GM19452 (cell line): ENCODE measurements around the gene NPAS3.

ENCODE experiments used
- ATAC-seq: cut with Tn5 transposase; IDR thresholded peaks from one replicate; pipeline ENCODE4 v1.9.1; 2021; ENCODE audit not compliant: unreplicated experiment

The NPAS3 gene

DNA sequence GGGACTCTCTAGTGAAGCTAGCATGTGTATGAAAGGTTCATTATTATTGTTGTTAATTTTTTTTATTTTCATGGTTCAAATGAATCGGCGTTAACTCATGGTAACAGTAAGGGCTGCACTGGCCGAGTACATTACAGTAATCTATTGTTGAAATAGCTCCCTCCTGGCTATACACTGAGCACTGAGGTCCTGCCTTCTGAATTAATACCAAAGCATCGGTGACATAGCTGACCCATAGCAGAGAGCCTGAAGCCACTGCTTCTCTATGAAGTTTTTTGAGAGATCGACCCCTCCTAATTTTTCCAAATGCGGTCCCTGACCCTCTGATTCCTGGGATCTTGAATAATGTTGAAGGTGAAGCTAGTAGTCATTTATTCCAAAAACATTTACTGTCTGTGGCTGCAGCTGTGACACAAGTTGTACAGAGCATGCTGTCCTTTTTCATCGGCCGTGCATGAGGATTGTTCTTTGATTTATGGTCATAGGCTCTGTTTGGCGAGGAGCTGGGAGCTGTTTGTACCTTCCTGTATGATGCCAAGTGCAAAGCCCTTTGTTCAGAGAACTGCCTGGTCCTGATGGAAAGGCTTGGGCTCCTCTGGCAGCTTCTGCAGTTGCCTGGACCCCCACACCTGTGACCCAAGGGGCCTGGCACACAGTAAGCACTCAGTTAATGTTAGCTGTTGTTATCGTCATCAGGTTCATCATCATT is 525.7 kb downstream of the NPAS3 start:
- no peak for ATAC-seq

DNA sequence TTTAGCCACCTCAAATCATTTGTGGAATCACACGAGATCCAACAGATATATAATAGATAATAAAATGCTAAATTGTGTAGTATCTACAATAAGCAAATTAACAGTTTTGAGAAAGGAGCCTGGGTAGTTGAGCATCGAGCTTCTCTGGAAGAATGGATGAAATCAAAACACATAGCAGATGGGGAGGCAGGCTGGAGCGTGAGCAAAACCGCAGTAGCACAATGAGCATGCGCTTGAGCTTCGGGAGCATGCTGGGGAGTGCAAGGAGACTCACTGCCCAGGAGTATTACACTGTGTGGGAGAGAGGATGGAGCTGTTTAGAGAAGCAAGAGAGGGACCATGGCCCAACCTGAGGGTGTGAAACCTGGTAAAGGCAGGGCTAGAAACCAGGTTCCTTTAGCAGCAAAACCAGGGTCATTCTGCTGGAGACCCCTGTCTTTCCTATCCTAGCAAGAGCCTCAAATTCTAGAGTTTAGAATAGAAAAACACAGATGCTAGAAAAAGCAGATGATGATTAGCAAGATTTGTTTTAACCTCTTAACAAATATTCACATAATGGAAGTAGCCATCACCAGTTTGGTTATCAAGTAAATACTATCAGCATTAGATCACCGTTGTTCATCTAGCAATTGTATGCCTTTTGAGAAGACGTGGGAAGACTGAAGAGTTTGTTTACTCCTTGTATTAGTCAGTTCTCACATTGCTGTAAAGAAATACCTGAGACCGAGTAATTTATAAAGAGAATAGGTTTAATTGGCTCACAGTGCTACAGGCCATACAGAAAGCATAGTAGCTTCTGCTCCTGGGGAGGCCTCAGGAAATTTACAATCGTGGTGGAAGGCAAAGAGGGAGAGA is 527.4 kb downstream of the NPAS3 start:
- ATAC-seq: no peak

DNA sequence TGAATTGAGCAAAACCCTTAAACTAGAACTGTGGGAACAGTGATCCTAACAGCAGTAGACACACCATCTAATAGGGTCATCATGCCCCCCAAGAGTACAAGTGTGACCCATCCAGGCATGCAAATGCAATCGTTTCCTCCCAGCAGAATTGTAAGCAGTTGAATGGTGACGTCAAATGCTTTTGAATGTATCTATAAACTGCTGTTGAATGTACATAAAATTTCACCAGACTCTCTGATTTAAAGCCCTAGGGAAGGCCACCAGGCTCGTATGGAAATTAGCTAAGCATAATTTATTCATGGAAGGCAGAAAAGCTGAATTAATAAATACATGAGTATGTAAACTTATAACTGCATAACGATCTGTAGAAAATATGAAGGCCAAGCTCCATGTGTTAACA is 529.3 kb downstream of the NPAS3 start:
- ATAC-seq: no peak

DNA sequence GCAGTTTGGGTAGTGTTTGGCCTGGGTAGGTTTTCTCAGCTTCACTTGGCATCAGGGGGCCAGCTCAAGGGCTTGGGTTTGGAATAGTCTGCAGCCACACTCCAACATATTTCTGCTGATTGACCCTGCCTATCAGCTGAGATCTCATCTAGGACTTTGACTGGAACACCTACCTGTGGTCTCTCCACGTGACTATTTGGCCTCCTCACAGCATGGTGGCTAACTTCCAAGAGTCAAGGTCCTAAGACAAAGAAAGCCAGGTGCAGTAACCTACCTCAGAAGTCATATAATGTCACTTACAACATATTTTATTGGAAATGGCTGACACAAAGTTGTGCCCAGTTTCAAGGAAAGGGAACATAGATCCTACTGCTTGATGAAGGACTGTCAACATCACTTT is 531.2 kb downstream of the NPAS3 start:
- ATAC-seq: no peak

DNA sequence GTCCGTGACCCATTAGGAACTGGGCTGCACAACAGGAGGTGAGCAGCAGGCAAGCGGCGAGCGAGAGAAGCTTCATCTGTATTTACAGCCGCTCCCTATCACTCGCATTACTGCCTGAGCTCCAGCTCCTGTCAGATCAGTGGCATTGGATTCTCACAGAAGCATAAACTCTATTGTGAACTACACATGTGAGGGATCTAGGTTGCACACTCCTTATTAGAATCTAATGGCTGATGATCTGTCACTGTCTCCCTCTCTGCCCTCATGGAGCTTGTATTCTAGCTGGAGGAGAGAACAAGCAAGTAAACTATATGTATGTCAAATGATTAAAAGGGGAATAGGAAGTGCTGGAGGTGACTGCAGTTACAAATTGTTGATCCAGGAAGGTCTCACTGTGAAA is 533.1 kb downstream of the NPAS3 start:
- ATAC-seq: no peak

DNA sequence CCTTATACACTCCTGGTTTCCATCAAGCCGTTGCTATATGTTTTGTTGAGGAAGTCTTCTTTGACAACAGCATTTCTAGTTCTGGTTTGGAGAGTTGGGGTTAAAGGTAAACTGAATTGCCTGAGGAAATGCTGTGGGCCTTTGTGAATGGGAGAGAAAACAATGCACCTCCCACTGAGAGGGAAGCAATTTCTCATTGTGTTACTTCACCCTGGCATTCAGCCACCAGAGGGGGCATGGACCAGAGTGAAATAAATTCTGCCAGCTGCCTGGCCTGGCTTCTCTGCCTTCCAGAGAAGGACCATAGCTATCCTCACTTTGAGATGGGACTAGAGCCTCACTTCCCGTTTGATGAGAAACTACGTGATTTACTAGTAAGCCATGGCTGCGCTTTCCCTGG is 536.9 kb downstream of the NPAS3 start:
- ATAC-seq: no peak

DNA sequence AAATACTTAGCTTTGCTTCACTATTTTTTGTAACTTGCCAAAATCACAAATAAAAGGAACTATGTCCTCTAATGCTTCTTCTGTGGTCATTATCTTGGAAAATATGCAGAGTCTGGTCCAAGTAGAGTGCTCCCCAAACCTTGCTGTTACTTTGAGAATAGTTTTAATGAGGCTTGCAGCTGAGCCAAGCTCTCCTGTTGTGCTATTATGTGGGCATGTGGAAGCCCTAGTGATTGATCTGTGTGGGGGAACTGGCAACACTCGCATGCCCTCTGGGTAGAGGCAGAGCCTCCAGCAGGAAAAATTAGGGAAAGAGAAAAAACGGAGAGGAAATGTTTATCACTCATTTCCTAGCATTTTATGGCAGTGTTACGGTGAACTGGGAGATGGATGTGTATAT is 539.1 kb downstream of the NPAS3 start:
- ATAC-seq: no peak

DNA sequence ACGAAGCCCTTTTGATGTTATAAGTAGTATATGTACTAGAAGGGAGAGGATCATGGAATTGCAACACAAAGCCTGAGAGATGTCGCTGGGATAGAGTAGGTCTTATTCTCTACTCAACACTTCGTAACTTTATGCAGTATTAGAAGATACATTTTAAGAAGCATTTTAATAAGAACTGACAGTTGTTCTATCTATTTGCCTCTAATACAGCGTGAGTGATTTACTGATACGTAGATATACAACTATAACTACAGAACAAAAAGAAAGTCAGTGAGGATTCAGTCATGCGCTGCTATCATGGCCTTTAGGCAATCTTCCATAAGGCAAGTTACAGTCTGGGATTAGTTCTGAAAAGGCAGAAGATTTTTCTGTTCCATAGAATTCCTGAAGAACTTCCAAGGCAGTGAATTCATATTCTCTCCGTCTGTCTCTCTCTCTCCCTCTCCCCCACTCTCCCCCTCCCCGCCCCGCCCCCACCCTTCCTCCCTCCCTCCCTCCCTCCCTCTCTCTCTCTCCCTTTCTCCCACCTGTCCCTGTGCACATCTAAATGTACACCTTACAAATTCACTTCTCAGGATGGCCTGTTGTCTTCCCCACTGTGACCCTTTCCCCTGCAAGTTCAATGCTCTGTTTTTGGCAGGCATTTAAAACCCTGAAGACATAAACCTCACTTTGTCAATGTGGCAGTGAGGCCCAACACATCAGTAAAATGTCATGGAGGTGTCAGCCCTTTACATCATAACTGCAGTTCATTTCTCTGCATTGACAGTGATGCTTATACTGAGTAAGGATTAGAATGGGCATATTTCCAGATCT is 541.6 kb downstream of the NPAS3 start:
- ATAC-seq: no peak

DNA sequence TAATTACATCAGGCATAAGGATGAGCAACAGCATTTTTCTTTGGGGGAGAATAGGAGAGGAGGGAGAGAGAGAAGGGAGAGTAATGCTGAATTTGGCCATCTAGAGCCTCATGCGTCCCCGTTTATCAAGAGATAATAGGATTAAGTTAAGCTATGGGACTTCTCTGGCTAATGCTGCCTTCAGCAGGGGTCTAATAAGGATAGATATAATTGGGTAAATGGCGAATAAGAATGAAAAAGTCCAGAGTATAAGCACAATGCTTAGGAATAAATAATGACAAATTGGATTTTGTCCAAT is 542.2 kb downstream of the NPAS3 start:
- ATAC-seq: no peak

DNA sequence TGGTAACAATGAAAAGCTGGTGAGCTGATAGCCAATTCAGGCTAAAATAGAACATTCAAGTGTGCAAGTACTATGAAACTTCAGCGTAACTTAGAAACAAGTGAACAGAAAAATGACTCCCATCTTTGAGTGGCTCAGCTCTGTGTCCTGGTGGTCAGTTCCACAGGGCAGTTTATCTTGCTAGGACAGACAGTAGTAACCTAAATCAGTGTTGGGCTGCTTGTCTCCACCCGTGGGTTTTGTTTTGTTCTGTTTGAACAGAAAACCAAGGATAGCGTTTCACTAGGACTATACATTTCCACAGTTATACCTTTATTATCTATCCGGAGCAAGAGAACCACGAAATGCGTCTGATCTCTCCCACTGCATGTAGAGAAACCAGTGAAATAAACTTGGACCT is 544.4 kb downstream of the NPAS3 start:
- ATAC-seq: no peak

DNA sequence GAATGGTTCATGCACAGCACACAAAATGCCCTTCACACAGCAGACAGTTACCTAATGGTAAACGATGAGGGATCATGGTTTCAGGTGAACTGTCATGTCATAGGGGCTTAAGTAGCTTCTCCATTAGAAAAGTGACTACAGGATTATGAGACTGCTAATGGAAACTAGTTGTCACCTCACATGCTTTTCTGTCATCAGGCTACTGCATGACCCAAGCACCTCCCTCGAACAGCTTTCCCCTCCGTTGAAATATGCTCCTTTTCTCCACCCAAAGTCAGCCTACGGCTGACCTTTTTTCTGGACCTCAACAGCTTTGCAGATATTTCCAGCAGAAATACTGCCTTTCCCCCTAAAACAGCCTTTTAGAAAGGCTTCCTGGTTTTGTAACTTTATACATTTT is 544.9 kb downstream of the NPAS3 start:
- no peak for ATAC-seq

DNA sequence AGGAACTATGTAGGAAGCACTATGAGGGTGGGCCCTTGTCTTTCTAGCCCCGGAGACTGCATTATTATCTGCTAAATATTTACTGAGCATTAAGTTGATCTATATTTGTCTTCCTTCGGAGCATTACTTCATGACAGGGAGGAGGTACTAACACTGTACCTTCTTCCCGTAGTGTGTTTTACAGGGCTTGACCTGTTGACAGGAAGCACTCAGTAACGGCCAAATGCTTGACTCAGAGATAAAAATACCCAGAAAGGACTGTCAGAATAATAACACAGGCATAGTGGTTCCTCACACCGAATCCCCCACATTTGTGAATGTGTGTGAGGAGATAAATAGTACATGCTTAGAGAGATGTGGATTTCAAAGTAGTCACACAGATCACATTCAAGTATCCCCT is 545.6 kb downstream of the NPAS3 start:
- ATAC-seq: no peak

DNA sequence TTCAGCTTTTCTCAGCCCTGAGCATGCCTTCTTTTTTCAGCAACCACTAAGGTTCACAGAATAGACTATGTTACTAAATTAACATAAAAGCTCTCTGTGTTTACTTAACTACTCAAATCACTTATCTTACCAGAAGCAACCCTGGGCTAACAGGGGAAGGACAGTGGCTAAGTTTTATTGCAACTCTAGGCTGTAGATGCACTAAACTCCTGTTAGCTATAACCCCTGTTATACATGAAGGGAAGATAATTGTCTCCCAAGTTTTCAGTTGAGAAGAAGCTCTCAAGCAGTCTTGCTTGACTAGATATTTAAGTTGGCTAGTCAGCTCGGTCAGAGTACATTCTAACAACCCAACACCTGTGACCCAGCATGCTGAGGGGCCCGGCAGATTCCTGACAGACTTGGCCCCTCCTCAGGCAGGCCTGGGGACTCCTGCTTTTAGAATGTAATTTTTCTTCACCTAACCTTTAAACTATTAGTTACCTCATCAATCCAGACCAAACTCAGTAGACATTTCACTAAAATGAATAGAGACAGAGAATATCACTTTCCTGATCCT is 547.7 kb downstream of the NPAS3 start:
- ATAC-seq: no peak

DNA sequence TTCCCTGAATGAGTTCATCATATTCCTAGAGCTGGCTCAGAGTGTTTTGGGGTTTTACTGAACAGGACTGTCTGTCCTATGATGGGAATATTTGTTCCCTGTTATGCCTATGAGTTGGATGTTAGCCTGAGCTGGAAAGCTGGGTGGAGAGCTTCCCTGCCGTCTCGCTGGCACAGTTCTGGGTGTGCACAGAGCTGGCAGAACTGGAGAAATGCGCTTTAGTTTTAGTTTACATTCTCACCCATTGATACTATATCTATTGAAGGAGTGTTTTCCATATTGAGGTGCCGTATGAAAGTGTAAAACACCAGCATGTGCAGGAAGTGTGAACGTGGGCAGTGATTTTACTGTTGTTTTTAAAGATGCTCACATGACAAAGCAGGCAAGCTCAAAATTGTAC is 549.9 kb downstream of the NPAS3 start:
- no peak for ATAC-seq

DNA sequence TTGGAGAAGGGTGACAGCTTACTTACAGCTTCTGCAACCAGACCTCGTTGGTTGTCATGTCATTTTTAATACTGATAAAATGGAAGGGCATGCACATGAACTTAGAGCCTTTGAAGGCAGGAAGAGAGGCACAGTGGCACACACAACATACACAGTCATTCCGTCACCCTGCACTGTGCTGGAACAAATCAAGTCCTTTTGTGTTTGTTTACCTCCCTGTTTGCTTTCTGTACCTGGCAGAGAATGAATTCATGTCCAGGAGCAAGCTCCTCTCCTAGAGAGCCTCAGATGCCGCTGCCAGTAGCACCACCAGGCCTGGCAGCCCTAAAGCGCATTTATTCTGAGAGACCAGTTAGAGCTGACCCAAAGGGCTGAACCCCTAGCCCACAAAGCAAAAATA is 551.9 kb downstream of the NPAS3 start:
- ATAC-seq: no peak

DNA sequence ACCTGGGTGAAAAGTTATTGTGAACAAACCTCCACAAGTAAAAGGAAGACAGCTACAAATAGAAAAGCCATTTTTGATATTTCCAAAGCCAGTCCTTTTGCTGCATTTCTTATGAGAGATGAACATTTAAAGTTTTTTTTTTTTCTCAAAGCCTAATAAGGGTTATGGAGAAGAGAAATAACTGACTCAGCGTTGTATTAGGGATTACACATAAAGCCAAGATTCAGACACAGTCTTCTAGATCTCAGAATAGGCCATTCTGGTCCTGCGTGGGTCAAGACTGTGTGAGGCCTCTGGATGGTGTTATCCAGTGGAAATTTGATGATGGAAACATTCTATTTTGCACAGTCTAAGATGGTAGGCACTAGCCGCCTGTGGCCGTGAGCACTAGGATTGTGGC is 552.4 kb downstream of the NPAS3 start:
- no peak for ATAC-seq

DNA sequence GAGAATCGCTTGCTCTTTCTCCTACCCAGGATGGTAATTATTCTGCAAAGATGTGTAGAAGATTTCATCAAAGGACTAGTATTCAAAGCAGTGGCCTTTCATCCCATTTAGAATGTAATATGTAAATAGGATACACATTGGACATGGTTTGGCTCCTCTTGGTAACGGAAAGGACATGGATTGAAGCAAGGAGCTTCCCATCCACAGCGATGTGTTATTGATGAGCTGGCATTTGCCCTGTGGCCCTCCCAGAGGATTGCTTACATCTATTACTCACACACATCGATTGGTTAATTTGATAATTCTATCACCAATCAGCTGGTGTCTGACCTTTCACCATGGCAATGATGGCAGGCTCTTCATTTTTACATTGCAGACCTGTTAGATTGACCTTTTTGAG is 553.8 kb downstream of the NPAS3 start:
- no peak for ATAC-seq

DNA sequence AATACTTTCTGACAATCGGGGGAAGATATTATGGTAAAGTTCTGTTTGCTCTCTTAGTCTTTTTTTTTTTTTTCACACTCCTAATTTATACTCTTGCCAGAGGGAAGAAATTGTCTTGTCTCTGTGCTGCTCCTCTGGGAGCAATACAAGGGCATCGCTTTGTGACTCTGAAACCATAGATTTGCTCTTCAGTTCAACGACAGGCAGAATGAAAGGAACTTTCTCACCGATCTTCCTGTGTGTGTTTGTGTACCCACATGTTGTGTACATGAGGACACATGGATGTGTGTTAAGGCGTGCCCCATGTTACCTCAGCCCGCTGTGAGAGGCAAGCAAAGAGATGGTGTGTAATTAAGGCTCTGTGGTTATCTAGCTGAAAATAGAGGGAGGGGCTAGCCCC is 554.6 kb downstream of the NPAS3 start:
- ATAC-seq: no peak

DNA sequence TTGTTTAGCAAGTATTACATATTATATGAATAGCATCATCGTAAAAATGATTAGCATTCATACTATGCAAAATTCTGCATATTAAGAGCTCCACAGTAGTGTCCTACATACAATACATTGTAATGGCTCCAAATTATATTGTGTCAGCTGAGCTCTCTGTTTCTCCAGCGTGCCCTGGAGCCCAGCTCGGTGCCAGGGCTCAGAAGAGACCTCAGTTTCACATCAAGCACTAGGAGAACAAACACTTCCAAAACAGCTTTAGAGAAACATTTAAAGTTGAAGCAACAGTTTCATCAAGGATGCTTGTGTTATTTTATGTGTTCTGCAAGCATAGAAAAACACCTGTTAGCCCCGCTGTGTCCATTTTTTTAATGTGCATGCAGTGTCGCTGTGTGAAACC is 555.3 kb downstream of the NPAS3 start:
- no peak for ATAC-seq

DNA sequence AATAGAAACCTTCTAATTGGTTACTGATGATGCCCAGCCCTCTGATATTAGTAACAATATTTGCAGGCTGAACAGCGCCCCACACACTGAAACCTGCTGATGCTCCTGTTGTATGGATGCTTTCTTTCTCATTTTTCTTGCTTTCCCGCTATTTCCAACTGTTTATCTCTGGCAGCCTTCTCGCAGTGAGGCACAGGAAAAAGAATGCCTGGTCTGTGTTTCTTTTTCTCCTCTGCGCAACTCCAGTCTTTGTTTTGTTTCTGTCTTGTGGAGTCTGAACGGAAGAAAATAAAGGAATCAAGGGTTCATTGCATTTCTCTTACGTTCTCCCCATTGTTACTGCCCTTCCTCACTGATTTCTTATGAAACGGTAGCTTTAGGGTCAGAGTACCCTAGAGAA is 561.0 kb downstream of the NPAS3 start:
- ATAC-seq: no peak

DNA sequence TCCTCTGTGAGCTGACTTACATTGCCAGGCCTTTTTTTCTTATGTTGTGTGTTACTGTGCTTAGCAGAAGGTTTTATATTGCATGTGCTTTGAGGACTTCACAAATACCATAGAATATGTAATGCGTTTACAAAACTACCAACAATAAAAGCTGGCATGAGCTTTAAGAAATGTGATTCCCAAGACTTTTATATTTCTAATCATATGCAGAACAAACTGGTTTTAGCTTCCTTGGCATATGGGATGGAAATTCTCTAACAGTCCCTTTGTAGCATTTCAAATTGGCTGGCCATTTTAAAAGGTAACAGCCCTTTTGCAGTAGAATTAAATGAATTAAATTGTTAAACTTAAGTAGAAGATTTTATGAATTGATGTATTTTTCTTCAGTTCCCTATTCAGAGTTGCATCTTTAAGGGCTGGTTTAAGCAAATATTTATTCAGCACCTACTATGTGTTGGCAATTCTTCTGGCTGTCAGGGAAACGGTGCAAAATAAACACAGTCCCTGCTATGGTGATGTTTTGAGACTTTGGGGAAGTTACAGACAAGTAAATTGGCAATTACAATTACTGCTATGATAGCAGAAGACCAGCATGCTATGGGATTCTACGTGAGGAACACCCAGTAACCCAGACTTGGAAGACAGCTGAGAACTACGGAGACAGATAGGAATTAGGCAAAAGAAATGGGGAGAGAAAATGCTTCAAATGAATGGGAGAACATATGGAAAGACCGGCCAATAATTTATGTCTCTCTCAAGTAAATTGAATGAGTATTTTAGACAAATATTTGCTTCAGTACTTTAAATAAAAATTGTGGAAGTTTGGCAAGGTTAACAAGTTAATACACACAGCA is 565.8 kb downstream of the NPAS3 start:
- no peak for ATAC-seq
